MM.1S (cell line): Measurements from ENCODE around the gene TNS2.

ENCODE experiments used
- CTCF ChIP-seq: fragments of 300-600 bp; sonication (generic); IDR thresholded peaks from 2 replicates; pipeline ENCODE4 v1.5.1; 2016; ENCODE audit warnings: antibody characterized with exemption, low read length, mixed read lengths
- EZH2 ChIP-seq: fragments of 300-600 bp; sonication (generic); optimal IDR thresholded peaks from 2 replicates; pipeline ENCODE3; 2017; ENCODE audit warnings: low read depth, mild to moderate bottlenecking, antibody characterized with exemption, low read length, mixed read lengths
- EZH2phosphoT487 ChIP-seq: fragments of 300-600 bp; sonication (generic); IDR thresholded peaks from 2 replicates; pipeline ENCODE4 v1.6.1; 2018; ENCODE audit warnings: antibody characterized with exemption, low read length

DNA sequence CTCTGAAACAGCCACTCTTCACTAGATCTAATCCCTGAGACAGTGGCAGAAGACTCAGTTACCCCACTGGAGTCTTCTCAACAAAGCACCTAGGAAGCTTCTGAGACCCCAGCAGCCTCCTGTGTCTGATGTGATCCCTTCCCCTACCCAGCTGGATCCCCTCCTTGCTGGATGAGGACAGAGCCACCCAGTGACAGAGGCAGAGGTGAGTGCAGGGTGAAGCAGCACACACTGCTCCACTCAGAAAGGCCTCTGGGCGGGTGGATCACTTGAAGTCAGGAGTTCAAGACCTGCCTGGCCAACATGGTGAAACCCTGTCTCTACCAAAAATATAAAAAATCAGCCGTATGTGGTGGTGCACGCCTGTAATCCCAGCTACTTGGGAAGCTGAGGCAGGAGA lies 26.6 kb downstream of the TNS2 start:
- TF ChIP-seq EZH2phosphoT487 = no peak
- no peak for TF ChIP-seq CTCF
- TF ChIP-seq EZH2 = no peak
